ENCODE data around the gene GABARAP. TPM values are rescaled to one million over a fixed set of nuclear protein-coding genes. Genes with fewer than 3 reads are reported as not detected.
A peak's percentile ranks its signal among the peaks of the same experiment; 100 is the strongest.

The GABARAP gene
- total and polyA plus RNA-seq, 2 of the 13 experiments (the other 11 are each of a cell fraction or from before 2014, with no cell fraction given): 161 to 310 TPM

- no peak for TF ChIP-seq EED (CRISPR knock-in tag; IDR thresholded peaks at IDR 0.05)
- no peak for TF ChIP-seq MTF1 (CRISPR knock-in tag; IDR thresholded peaks at IDR 0.05)
- TF ChIP-seq HCFC1 (IDR thresholded peaks at IDR 0.05; ENCODE audit: low read depth, low read length): peak; percentile 46; the same call in 1 of the 2 replicates
- no peak for TF ChIP-seq ZNF138 (CRISPR knock-in tag; IDR thresholded peaks at IDR 0.05; ENCODE audit: low read depth)
- TF ChIP-seq KMT2A (CRISPR knock-in tag; IDR thresholded peaks at IDR 0.05): no peak
- TF ChIP-seq CEBPG (CRISPR knock-in tag; IDR thresholded peaks at IDR 0.05): no peak
- TF ChIP-seq RNF2 (conservative IDR thresholded peaks at IDR 0.05; ENCODE audit: low read depth): no peak
- TF ChIP-seq THAP9 (CRISPR knock-in tag; IDR thresholded peaks at IDR 0.05; ENCODE audit: borderline replicate concordance): peak; percentile 98
- TF ChIP-seq MEIS1 (CRISPR knock-in tag; IDR thresholded peaks at IDR 0.05; ENCODE audit: borderline replicate concordance): no peak; the same call in 1 of the 2 replicates
- no peak for TF ChIP-seq KDM1A (CRISPR knock-in tag; IDR thresholded peaks at IDR 0.05)
- TF ChIP-seq TFDP1 (CRISPR knock-in tag; IDR thresholded peaks at IDR 0.05; ENCODE audit: borderline replicate concordance): peak; percentile 63; the same call in 1 of the 2 replicates
- TF ChIP-seq ZFP1 (CRISPR knock-in tag; IDR thresholded peaks at IDR 0.05): no peak
- TF ChIP-seq PLSCR1 (CRISPR knock-in tag; IDR thresholded peaks at IDR 0.05; ENCODE audit: borderline replicate concordance): no peak
- 0 out of 2 replicates have a peak, but pooled peaks have one; percentile 13 for TF ChIP-seq TGIF2 (CRISPR knock-in tag; IDR thresholded peaks at IDR 0.05)
- TF ChIP-seq FOXK1 (CRISPR knock-in tag; IDR thresholded peaks at IDR 0.05; ENCODE audit: borderline replicate concordance, low read depth): peak; percentile 61; the same call in 1 of the 2 replicates
- TF ChIP-seq ZNF407 (CRISPR knock-in tag; IDR thresholded peaks at IDR 0.05; ENCODE audit: not compliant biosample characterization): no peak
- TF ChIP-seq TBX3 (IDR thresholded peaks at IDR 0.05; ENCODE audit: borderline replicate concordance): no peak
- no peak; the same call in 1 of the 2 replicates for TF ChIP-seq ZNF547 (CRISPR knock-in tag; IDR thresholded peaks at IDR 0.05)
Observed at GRCh38 chr17:7251661-7252175, 9.5 kb upstream of the GABARAP start, which contains the start of gene CTDNEP1 (continued).
